Fibroblast of the aortic adventitia (primary cell): ENCODE data around the gene CST4. TPM values are rescaled to one million over a fixed set of nuclear protein-coding genes. Genes with fewer than 3 reads are reported as not detected.
"Not testable (repeated sequence)": the region's sequence is repeated elsewhere in the genome, so short reads cannot be mapped to it uniquely, and the experiment has no call there.

Source experiments
- DNase-seq: peaks from one replicate; pipeline ENCODE4 v3.0.0-alpha.2; 2010; ENCODE audit warnings: low read depth
- H3K4me3 ChIP-seq: 2 replicates; pipeline ENCODE4 v1.5.1; 2011; ENCODE audit warnings: low read depth, mild to moderate bottlenecking, control low read depth, low read length, moderate library complexity
- CTCF ChIP-seq: IDR thresholded peaks from 2 replicates; pipeline ENCODE4 v1.5.1; 2011; ENCODE audit warnings: mild to moderate bottlenecking, low read length, control low read depth, inconsistent platforms; ENCODE audit not compliant: insufficient read depth
- small RNA-seq: library from RNA; depleted of rRNA; stranded (forward); fragments of <200 nt; gene quantifications from one replicate; pipeline ENCODE3, GENCODE V24; 2012
- total RNA-seq: library from RNA; depleted of rRNA; stranded (reverse); fragments of >200 nt; gene quantifications from 2 replicates; pipeline ENCODE4 v1.2.3, GENCODE V29; 2012; ENCODE audit warnings: low replicate concordance

Gene CST4
- total RNA-seq, 1 donor = not detected

GRCh38 chr20:23636182-23636907, 52.5 kb downstream of the CST4 start:
- TF ChIP-seq CTCF = no peak
- no peak for DNase-seq
- H3K4me3 ChIP-seq = peak overlapping the region; percentile 85

- not testable (repeated sequence) for DNase-seq
- H3K4me3 ChIP-seq = peak overlapping the region; percentile 85
Measured at GRCh38 chr20:23635768-23636090, 53.1 kb downstream of the CST4 start.

Small RNA genes within 50 kb of the gene (small RNA-seq; reads per million reads assigned to genes)
- not detected for gene CST2P1

Other genes with a start within 250 kb of the CST4 start
- gene CSTL1, start 249.4 kb downstream of the CST4 start, total RNA-seq = not detected in 2 replicates
- not detected in 2 replicates for gene CST11, start 236.2 kb downstream of the CST4 start, total RNA-seq
- gene CST8, start 197.9 kb downstream of the CST4 start, total RNA-seq = not detected in 2 replicates
- not detected in 2 replicates for gene CST9L, start 120.6 kb downstream of the CST4 start, total RNA-seq
- gene CST9, start 83.1 kb downstream of the CST4 start, total RNA-seq = not detected in 2 replicates
- gene CST3, start 51.1 kb downstream of the CST4 start, total RNA-seq = 246 and 355 TPM in 2 replicates
- 0.63 TPM in 1 of 2 replicates, not detected in the other for gene CST1, start 61.9 kb upstream of the CST4 start, total RNA-seq
- 0.36 TPM in 1 of 2 replicates, not detected in the other for gene CST2, start 137.7 kb upstream of the CST4 start, total RNA-seq
- gene CST5, start 190.7 kb upstream of the CST4 start, total RNA-seq = not detected in 2 replicates